GM10266 (cell line): ENCODE data around the gene GUK1.
A peak's percentile ranks its signal among the peaks of the same experiment; 100 is the strongest.

Source experiments
- DNase-seq: peaks from one replicate; pipeline ENCODE4 v3.0.0; 2012; ENCODE audit errors: extremely low spot score
- CTCF ChIP-seq: IDR thresholded peaks from 2 replicates; pipeline ENCODE4 v1.5.1; 2012; ENCODE audit warnings: mild to moderate bottlenecking, low read depth; ENCODE audit not compliant: control insufficient read depth, insufficient read depth; ENCODE audit errors: missing control alignments

Gene GUK1

GRCh38 chr1:228161866-228162265 lies 21.8 kb downstream of the GUK1 start:
- no peak for DNase-seq
- TF ChIP-seq CTCF: no peak

- TF ChIP-seq CTCF: no peak
- no peak for DNase-seq
Observed at GRCh38 chr1:228162286-228163006, 22.4 kb downstream of the GUK1 start.

- no peak for TF ChIP-seq CTCF
- no peak for DNase-seq
Observed at GRCh38 chr1:228163007-228163753, 23.1 kb downstream of the GUK1 start.

GRCh38 chr1:228163776-228164519 lies 23.9 kb downstream of the GUK1 start:
- DNase-seq: no peak
- TF ChIP-seq CTCF: no peak

GRCh38 chr1:228164561-228165371 lies 24.7 kb downstream of the GUK1 start:
- no peak for DNase-seq
- TF ChIP-seq CTCF: no peak

- DNase-seq: peak; percentile 99
- TF ChIP-seq CTCF: peak; percentile 96
Observed at GRCh38 chr1:228165372-228166169, 25.5 kb downstream of the GUK1 start, which contains the start of gene IBA57. Gene IBA57 (plus strand): TSS chr1:228165804. CDS start chr1:228165817, 13 bp downstream.
